ENCODE measurements around the gene SNRNP70. TPM values are rescaled to one million over a fixed set of nuclear protein-coding genes. Genes with fewer than 3 reads are reported as not detected.

Gene SNRNP70
- total RNA-seq, 2 donors from 2014 or later: 114 to 204 TPM

DNA sequence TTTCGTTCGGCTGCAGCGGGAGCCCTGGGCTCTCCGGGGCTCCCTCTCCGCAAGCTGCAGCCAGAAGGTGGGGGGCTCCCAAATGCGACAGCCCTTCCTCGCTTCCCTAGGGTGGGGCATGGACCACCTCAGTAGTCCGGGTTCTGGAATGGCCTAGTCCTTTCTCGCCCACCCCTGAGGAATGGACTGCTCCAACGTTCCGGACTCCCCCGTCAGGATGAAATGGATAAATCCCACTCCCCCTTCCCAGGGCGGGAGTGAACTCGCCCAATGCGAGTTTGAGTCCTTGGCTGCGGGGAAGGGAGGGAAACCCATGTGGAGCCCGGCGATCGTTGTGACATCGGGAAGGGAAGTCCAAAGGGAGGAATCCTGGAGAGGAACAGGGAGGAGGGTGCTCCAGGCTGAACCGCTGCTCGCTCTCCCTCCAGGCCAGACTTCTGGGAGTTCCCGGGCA is 64.4 kb downstream of the SNRNP70 start:
- no peaks in the 10 kb centered on the region for H3K36me3 Mint-ChIP-seq (ENCODE audit: low read depth)
- H3K27me3 Mint-ChIP-seq: peaks cover 52% of the 10 kb centered on the region
- H3K9me3 Mint-ChIP-seq: no peaks in the 10 kb centered on the region
- H3K4me1 Mint-ChIP-seq: peaks cover 9% of the 10 kb centered on the region
- no peak overlapping the region for H3K27ac Mint-ChIP-seq
- no peak for ATAC-seq (replicated peaks)
- peak overlapping the region; percentile 74 for H3K4me3 Mint-ChIP-seq

DNA sequence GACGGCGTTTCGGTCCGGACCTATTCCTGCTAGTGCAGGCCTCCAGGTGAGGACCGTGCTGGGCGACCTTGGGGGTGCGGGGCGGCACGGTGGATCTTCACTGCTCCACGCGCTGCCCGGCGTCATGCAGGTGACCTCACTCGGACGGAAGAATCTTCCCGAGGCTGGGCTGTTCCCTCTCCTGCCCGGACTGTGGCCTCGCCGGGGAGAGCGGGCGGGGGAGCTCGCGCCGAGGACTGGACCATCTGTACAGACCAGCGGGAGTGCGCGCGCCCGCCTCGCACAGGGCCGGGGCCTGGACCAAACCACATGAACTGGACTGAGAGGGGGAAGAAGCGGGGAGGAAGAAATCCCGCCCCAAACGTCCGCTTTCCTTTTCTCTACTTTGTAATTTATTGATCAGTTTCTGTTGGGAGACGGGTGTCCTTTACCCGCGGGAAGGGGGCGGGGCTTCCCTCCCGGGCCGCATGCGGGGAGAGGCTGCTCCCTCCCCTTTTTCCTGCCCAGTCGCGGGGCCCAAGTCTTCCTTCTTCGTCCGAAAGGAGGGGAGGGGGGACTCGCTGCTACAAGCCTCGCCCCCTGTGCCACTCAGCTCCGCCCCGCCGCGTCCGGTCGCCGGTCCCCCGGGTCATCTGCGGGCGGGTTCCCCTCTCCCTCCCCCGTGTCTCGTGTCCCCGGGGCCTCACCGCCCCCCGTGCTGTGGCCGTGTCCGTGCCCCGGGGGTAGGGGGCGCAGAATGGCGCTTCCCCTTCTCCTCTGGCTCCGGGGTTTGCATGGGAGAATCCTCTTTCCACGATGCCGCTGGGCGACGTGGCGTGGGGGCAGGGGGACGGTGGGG is 65.1 kb downstream of the SNRNP70 start:
- peaks cover 9% of the 10 kb centered on the region for H3K4me1 Mint-ChIP-seq
- peak; percentile 34 for ATAC-seq (replicated peaks)
- no peaks in the 10 kb centered on the region for H3K9me3 Mint-ChIP-seq
- H3K4me3 Mint-ChIP-seq: peak overlapping the region; percentile 74
- no peaks in the 10 kb centered on the region for H3K36me3 Mint-ChIP-seq (ENCODE audit: low read depth)
- H3K27ac Mint-ChIP-seq: no peak overlapping the region
- H3K27me3 Mint-ChIP-seq: peaks cover 55% of the 10 kb centered on the region

DNA sequence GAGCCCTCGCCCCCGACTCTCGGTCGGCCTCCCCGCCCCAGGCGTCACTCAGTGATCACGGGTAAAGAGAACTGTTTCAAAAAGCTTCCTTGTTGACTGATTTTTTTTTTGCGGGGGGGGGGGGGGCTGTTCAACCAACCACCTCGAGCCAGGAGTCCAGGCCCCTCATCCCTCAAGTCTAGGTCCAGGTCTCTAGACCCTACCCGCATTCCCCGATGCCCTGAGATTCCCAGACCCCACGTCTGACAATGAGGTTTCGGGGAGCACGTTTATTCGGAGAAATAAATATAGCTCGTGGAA is 65.6 kb downstream of the SNRNP70 start:
- Mint-ChIP-seq H3K9me3 (no peaks in the 10 kb centered on the region), H3K27ac (no peak overlapping the region), H3K27me3 (peaks cover 61% of the 10 kb centered on the region), H3K36me3 (ENCODE audit: low read depth) (no peaks in the 10 kb centered on the region), H3K4me1 (peaks cover 5% of the 10 kb centered on the region), H3K4me3 (peak overlapping the region; percentile 74)
- ATAC-seq (replicated peaks): no peak

DNA sequence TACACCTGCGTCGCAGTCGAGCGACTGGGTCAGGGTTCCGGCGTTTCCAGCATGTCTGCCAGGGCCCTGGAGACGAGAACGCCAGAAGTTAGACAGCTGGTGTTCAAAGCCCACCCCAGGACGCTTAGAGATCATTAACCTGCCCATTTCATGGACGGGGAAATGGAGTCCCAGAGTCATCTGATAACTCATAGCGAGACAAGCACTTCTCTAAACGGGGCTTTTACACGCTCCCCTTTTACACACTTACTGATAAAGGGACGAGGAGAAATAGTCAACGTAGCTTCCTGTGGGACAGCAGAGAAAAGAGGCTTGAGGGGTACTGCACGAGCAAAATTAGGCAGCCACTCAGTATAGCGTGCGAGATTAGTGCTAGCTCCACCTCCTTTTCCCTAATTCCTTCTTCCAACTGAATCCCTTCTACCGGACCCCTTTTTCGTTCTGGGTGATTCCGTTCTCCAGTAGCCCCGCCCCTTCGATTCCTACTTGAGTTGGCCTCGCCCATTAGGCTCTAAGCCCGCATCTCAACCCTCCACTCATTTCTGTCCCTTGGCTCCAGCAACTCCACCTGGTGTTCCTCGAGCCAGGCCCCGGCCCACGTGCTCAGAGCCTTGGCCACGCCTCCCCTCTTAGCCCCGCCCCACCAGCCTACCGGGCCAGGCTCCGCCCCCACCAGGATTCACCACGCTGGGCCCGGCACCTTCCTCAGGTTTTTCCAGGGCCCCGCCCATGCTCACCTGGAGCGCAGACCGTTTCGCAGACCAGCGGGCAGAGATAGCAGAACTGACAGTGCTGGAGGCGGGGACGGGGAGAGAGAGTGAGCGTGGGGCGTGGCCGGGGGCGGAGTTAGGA is 66.2 kb downstream of the SNRNP70 start:
- ATAC-seq (replicated peaks): peak; percentile 14

DNA sequence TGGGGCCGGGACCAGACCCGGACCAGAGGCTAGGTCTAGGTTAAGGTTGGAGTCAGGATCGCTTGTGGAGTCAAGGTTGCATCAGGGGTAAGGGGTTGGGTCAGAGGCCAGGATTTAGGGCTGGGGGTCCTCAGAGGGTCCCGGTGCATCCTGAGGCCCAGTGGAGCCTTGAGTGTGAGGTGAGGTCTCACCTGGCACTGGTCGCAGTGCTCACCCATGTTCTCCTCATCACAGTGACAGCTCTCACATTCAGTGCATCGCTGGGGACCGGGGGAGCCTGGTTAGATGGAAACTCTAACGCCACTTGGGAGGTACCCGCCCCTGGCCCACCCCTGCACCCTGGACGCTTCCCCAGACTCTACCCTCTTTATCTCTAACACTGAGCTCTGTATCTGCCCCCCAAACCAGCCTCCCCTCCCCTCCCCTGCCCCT is 66.9 kb downstream of the SNRNP70 start:
- no peak overlapping the region for H3K4me3 Mint-ChIP-seq
- H3K27ac Mint-ChIP-seq: no peak overlapping the region
- no peaks in the 10 kb centered on the region for H3K9me3 Mint-ChIP-seq
- peaks cover 4% of the 10 kb centered on the region for H3K4me1 Mint-ChIP-seq
- no peaks in the 10 kb centered on the region for H3K36me3 Mint-ChIP-seq (ENCODE audit: low read depth)
- H3K27me3 Mint-ChIP-seq: peaks cover 59% of the 10 kb centered on the region
- ATAC-seq (replicated peaks): no peak

More for the DNA sequence above, 66.2 kb downstream of the SNRNP70 start:
- peaks cover 62% of the 10 kb centered on the region for H3K27me3 Mint-ChIP-seq
- no peaks in the 10 kb centered on the region for H3K9me3 Mint-ChIP-seq
- H3K27ac Mint-ChIP-seq: no peak overlapping the region
- no peaks in the 10 kb centered on the region for H3K36me3 Mint-ChIP-seq (ENCODE audit: low read depth)
- peak overlapping the region; percentile 74 for H3K4me3 Mint-ChIP-seq
- H3K4me1 Mint-ChIP-seq: peaks cover 4% of the 10 kb centered on the region

DNA sequence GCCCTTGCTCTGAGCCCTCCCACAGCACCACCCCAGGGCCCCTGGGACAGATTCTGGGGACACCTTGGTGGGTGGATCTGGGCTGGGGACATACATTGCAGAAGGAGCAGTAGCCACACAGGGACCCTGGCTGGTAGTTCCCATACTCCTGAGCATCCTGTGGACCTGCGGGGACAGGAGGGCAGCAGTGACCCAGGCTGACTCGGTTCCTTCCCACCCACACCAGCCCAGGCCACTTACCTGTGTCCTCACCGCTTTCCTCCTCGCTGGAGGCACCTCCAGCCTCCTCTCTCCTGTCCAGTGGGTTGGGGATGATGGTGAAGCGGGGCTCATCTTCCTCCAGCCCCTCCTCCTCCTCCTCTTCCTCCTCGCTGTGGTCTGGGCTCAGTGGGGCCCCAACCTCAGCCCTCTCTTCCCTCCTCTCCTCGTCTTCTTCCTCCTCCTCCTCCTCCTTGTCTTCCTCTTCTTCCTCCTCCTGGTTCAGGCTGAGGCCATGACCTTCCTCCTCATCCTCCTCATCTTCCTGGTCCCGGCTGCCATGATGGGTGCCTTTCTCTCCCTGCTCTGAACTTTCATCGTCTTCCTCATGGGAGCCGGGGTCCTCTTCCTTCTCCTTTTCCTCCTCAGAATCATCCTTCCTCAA is 68.0 kb downstream of the SNRNP70 start:
- no peak for ATAC-seq (replicated peaks)
- H3K27me3 Mint-ChIP-seq: peaks cover 58% of the 10 kb centered on the region

DNA sequence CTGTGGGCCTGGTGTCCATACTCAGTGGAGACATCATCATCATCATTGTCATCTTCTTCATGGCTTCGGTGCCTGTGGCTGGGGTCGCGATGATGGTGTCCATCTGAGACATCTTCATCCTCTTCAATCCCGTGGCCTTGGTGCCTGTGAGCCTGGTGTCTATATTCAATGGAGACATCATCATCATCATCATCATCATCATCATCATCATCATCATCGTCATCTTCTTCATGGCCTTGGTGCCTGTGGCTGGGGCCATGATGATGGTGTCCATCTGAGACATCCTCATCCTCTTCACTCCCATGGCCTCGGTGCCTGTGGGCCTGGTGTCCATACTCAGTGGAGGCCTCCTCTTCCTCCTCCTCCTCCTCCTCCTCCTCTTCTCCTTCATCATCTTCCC is 69.0 kb downstream of the SNRNP70 start:
- Mint-ChIP-seq H3K4me3 (no peak overlapping the region), H3K9me3 (no peaks in the 10 kb centered on the region), H3K36me3 (ENCODE audit: low read depth) (no peaks in the 10 kb centered on the region), H3K27ac (no peak overlapping the region), H3K4me1 (peaks cover 6% of the 10 kb centered on the region), H3K27me3 (peaks cover 56% of the 10 kb centered on the region)
- ATAC-seq (replicated peaks): no peak

More for the DNA sequence above, 68.0 kb downstream of the SNRNP70 start:
- Mint-ChIP-seq H3K4me3 (no peak overlapping the region), H3K9me3 (no peaks in the 10 kb centered on the region), H3K36me3 (ENCODE audit: low read depth) (no peaks in the 10 kb centered on the region), H3K4me1 (peaks cover 6% of the 10 kb centered on the region), H3K27ac (no peak overlapping the region)

DNA sequence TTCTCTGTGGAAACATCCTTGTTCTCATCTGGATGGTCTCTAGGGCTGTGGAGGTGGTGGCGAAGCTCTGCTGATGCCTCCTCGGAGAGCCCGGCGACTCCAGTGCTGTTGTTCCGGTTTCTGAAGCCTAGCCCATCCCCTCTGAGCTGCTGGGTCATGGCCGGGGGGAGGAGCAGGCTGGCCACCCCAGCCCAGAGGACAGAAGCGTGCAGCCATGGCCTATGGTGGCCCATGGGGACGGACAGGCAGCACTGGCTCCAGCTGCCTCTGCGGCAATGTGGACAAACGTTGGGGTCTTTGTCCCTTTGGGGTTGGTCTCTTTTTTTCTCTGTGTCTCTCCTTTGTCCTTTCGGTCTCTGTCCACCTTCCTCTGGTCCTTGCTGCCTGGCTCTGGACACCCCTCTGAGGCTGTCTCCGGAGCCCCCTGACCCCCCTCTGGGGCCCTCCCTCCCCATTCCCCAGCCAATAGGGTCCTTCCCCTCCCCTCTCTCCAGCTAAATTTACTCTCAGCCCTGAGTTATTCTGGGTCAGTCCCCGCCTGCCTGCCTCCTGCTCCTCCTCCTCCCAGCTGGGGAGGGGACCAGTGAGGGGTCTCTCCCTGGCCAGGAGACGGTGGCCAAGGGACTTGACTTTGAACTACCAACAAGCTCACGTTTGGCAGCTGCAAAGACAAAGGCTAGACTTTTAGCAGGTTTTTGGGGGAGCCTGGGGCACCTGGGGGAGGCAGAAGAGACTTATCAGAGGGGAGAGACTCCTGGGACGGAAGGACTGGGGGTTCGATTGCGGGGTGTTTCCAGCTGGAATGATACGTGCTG is 70.0 kb downstream of the SNRNP70 start, which contains the start of gene HRC:
Gene HRC (minus strand): TSS at position 392 of the 815 bp plus-strand sequence. CDS start 159 bp downstream, at position 233.
- H3K4me1 Mint-ChIP-seq: peaks cover 6% of the 10 kb centered on the region
- no peak for ATAC-seq (replicated peaks)
- no peaks in the 10 kb centered on the region for H3K9me3 Mint-ChIP-seq
- H3K36me3 Mint-ChIP-seq (ENCODE audit: low read depth): no peaks in the 10 kb centered on the region
- no peak within 1 kb of the TSS for H3K27ac Mint-ChIP-seq
- H3K27me3 Mint-ChIP-seq: peaks cover 57% of the 10 kb centered on the region
- H3K4me3 Mint-ChIP-seq: no peak within 1 kb of the TSS

DNA sequence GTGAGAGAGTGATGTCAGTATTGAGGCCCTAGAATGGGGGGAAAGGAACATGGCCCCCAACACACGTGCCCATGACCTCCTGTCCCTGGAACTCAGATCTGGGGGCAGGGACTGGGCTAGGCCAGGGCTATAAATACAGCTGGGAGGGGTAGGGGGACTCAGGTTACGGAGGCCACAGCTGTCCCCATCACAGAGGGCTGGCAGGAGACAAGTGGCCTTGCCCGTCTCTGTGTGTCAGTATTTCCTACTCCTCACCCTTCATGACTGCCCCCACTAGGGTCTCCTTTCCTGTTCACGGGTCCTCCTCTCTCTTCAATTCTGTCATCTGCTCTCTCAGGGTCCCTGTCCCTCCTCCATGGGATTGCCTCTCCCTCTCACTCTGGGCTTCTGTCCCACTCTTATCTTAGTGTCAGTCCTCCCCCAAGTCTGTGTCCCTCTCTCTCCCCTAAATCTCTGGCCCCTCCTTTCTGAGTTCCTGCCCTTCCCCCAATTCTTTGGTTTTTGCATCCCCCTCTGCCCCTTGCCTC is 70.6 kb downstream of the SNRNP70 start:
- no peak for ATAC-seq (replicated peaks)

DNA sequence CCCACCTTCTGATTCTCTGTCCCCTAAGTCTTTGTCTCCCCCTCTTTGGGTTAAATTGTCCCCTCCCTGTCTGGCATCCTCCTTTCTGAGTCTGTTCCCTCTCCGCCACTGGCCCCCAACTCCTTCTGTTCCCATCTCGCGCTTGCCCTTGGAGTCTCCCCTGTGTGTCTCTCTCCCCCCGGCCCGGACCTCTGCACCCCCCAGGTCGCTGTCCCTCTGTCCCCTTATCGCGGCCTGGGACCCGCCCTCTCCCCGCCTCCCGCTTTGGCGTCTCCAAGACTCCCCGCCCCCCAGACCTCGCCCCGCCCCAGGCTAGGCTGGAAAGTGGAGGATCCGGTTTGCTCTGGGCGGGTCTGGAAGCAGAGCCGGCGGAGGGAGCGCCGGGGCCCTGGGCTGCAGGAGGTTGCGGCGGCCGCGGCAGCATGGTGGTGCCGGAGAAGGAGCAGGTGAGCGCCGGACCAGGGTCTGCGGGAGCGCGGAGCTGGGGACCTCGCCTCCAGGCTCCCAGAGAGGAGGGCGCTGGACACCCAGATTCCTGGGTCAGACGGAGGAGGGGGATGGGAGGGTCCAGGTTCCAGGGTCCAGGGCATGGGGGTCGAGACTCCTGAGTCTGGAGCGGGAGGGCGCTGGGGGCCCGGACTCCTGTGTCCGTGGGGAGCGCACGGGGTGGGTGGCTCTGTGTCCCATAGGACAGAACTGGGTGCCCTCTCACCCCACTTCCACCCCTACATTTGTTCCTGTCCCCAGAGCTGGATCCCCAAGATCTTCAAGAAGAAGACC is 72.4 kb downstream of the SNRNP70 start, which contains the start of gene TRPM4:
Gene TRPM4 (plus strand): TSS at position 348 of the 780 bp plus-strand sequence. CDS start 75 bp downstream, at position 423.
- peaks cover 56% of the 10 kb centered on the region for H3K27me3 Mint-ChIP-seq
- peak within 1 kb of the TSS; percentile 49 for H3K4me3 Mint-ChIP-seq
- no peaks in the 10 kb centered on the region for H3K36me3 Mint-ChIP-seq (ENCODE audit: low read depth)
- peaks cover 6% of the 10 kb centered on the region for H3K4me1 Mint-ChIP-seq
- no peak within 1 kb of the TSS for H3K27ac Mint-ChIP-seq
- peak; percentile 66 for ATAC-seq (replicated peaks)
- H3K9me3 Mint-ChIP-seq: no peaks in the 10 kb centered on the region

More for the DNA sequence above, 70.6 kb downstream of the SNRNP70 start:
- H3K4me1 Mint-ChIP-seq: peaks cover 6% of the 10 kb centered on the region
- H3K27me3 Mint-ChIP-seq: peaks cover 60% of the 10 kb centered on the region
- no peak overlapping the region for H3K4me3 Mint-ChIP-seq
- no peaks in the 10 kb centered on the region for H3K9me3 Mint-ChIP-seq
- H3K36me3 Mint-ChIP-seq (ENCODE audit: low read depth): no peaks in the 10 kb centered on the region
- no peak overlapping the region for H3K27ac Mint-ChIP-seq

All from activated T-helper 17 cell treated with anti-CD3 and anti-CD28 coated beads, Interleukin-2, amount 50 U/mL, for 72 hours (primary cell).